ENCODE results near the gene REM2. TPM values are rescaled to one million over a fixed set of nuclear protein-coding genes. Genes with fewer than 3 reads are reported as not detected.
A peak's percentile ranks its signal among the peaks of the same experiment; 100 is the strongest.

REM2 gene
- total RNA-seq, 1 donor from 2014 or later, result 1.9 TPM

DNA sequence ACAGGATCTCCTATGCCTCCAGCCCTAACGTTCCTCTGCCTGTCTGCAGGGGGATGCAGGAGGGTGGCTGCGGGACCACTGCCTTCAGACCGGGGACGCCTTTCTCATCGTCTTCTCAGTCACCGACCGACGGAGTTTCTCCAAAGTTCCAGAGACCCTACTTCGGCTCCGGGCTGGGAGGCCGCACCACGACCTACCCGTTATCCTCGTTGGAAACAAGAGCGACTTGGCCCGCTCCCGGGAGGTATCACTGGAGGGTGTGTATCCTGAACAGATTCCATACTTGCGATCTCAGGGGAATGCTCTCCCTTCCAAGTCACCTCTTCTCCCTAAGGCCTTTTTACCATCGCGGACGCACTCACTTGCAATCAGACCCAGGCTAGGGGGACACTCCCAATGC is 3.0 kb downstream of the REM2 start:
- TF ChIP-seq, protein P1, sequence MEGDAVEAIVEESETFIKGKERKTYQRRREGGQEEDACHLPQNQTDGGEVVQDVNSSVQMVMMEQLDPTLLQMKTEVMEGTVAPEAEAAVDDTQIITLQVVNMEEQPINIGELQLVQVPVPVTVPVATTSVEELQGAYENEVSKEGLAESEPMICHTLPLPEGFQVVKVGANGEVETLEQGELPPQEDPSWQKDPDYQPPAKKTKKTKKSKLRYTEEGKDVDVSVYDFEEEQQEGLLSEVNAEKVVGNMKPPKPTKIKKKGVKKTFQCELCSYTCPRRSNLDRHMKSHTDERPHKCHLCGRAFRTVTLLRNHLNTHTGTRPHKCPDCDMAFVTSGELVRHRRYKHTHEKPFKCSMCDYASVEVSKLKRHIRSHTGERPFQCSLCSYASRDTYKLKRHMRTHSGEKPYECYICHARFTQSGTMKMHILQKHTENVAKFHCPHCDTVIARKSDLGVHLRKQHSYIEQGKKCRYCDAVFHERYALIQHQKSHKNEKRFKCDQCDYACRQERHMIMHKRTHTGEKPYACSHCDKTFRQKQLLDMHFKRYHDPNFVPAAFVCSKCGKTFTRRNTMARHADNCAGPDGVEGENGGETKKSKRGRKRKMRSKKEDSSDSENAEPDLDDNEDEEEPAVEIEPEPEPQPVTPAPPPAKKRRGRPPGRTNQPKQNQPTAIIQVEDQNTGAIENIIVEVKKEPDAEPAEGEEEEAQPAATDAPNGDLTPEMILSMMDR (IDR thresholded peaks at IDR 0.05), result no peak
- Histone ChIP-seq H3K9me3 (no peaks in the 10 kb centered on the region), H3K4me1 (peaks cover 3 to 5% of the 10 kb centered on the region in 2 donors), H3K36me3 (no peaks in the 10 kb centered on the region), H3K27ac (no peak overlapping the region), H3K4me3 (peak overlapping the region in 1 of 2 donors; percentile 68), H3K27me3 (no peaks in the 10 kb centered on the region)
- no peak for DNase-seq (ENCODE audit: low spot score in 2 of 2)
- intact Hi-C loops (cut with DNase I), result loop anchor here (1.0 kb wide), 1 partner anchor 14 kb away; no protein-coding TSS in a partner anchor

- DNase-seq (ENCODE audit: low spot score in 2 of 2), result peak in 1 of 2 donors; percentile 88
- intact Hi-C loops (cut with DNase I), result loop anchor here (1.0 kb wide), 1 partner anchor 14 kb away; no protein-coding TSS in a partner anchor
- H3K27ac ChIP-seq, result peak overlapping the region; percentile 22 to 59
- no peaks in the 10 kb centered on the region for H3K27me3 ChIP-seq
- TF ChIP-seq, protein P1 (IDR thresholded peaks at IDR 0.05), result no peak
- peaks cover 3 to 5% of the 10 kb centered on the region in 2 donors for H3K4me1 ChIP-seq
- peak overlapping the region; percentile 53 to 68 for H3K4me3 ChIP-seq
- no peaks in the 10 kb centered on the region for H3K36me3 ChIP-seq
- H3K9me3 ChIP-seq, result no peaks in the 10 kb centered on the region
Measured at GRCh38 chr14:22886500-22887259, 3.7 kb downstream of the REM2 start.

DNA sequence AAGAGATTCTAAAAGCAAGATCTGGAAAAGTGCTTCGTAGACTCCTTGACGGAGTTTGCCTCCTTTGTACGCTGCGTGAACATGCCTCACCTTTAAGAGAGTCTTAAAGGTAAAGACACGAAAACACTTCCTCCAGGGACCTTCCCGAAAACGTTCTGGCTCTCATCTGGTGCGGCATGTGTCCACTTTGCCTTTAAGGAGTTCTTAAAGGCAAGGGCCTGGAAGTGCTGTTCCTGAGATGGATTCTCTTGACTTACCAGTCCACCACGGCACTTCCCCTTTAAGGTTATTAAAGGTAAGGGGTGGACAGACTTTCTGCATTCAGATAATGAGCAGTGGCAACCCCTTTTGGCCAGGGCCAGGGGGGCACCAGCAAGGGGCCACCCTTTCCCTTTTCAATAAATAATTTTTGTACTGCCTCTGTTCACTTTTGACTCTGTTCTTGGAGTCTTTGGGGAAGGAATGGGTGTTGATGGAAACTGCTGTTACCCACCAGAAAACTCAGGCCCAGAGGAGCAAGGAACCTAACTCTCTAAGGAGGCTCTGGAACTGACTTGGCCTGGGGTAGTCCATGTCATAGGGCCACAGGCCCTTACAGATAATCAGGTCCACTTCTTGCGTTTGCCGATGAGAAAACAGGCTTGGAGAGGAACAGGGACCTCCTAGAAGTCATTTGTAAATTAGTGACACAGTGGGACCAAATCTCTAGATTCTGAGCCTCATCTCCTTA is 4.4 kb downstream of the REM2 start:
- Histone ChIP-seq H3K27me3 (no peaks in the 10 kb centered on the region), H3K4me3 (peak overlapping the region; percentile 53 to 68), H3K27ac (peak overlapping the region; percentile 22 to 59), H3K36me3 (no peaks in the 10 kb centered on the region), H3K4me1 (peaks cover 3 to 5% of the 10 kb centered on the region in 2 donors), H3K9me3 (no peaks in the 10 kb centered on the region)
- intact Hi-C loops (cut with DNase I), result no loop called here
- peak in 1 of 2 donors; percentile 80 for DNase-seq (ENCODE audit: low spot score in 2 of 2)
- TF ChIP-seq, protein P1 (IDR thresholded peaks at IDR 0.05), result no peak

DNA sequence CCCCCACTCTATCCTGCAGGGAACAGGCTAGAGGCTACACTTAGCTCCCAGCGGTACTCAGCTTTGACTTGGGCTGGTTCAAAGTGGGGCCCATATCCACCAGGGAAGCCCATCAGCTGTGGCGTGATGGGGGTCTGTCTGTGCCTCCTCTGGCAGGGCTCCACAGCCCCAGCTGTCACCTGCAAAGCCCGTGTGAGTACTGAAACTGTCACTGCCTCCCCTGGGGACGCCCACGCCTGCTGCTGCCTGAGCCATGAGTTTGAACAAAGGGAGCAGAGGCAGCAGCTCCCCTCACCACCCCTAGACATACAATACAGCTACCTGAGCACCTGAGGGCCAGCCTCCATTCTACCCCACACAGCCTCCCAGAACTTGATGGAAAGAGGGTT is 5.0 kb downstream of the REM2 start:
- intact Hi-C loops (cut with DNase I), result no loop called here
- TF ChIP-seq, protein P1 (IDR thresholded peaks at IDR 0.05), result no peak
- DNase-seq (ENCODE audit: low spot score in 2 of 2), result no peak

GRCh38 chr14:22888662-22889061 is 5.6 kb downstream of the REM2 start:
- Histone ChIP-seq H3K36me3 (no peaks in the 10 kb centered on the region), H3K27ac (no peak overlapping the region)
- intact Hi-C loops (cut with DNase I), result no loop called here

More for the DNA sequence above, 5.0 kb downstream of the REM2 start:
- Histone ChIP-seq H3K27ac (no peak overlapping the region), H3K4me3 (peak overlapping the region; percentile 53 to 68), H3K36me3 (no peaks in the 10 kb centered on the region), H3K27me3 (no peaks in the 10 kb centered on the region), H3K4me1 (peaks cover 3 to 5% of the 10 kb centered on the region in 2 donors), H3K9me3 (no peaks in the 10 kb centered on the region)

More at GRCh38 chr14:22888662-22889061, 5.6 kb downstream of the REM2 start:
- Histone ChIP-seq H3K4me1 (peaks cover 3 to 5% of the 10 kb centered on the region in 2 donors), H3K9me3 (no peaks in the 10 kb centered on the region), H3K27me3 (no peaks in the 10 kb centered on the region), H3K4me3 (no peak overlapping the region)
- TF ChIP-seq, protein P1 (IDR thresholded peaks at IDR 0.05), result no peak
- DNase-seq (ENCODE audit: low spot score in 2 of 2), result no peak
